Prostate gland (tissue), 2 donors: Measurements from ENCODE around the gene SPATA25.

Experiments used
- CTCF ChIP-seq, 4 experiments: fragments of 200-600 bp in 2 of 4; fragments of 450-650 bp in 2 of 4; sonication (generic) in 2 of 4; IDR thresholded peaks; 1 replicate in 3 of 4; 2 replicates in 1 of 4; pipeline ENCODE4 v1.5.1; 2016 to 2019; ENCODE audit warnings: antibody characterized with exemption in 4 of 4, mild to moderate bottlenecking in 2 of 4, moderate library complexity in 2 of 4
- POLR2AphosphoS5 ChIP-seq: sonication (generic); formaldehyde crosslinking; IDR thresholded peaks from one replicate; pipeline ENCODE4 v1.6.1; 2017; ENCODE audit warnings: antibody characterized with exemption

- TF ChIP-seq CTCF (IDR thresholded peaks at IDR 0.05): no peak
- no peak for TF ChIP-seq POLR2AphosphoS5
These were observed 35.9 kb downstream of the SPATA25 start for GRCh38 chr20:45851501-45851900.
